Measurements from ENCODE around the gene MRFAP1.
"Not testable (repeated sequence)": the region's sequence is repeated elsewhere in the genome, so short reads cannot be mapped to it uniquely, and the experiment has no call there.

- not testable (repeated sequence) for TF ChIP-seq CTCF, POLR2A, POLR2AphosphoS5, EP300 (IDR thresholded peaks at IDR 0.05)
Observed at GRCh38 chr4:6628484-6628883, 12.0 kb upstream of the MRFAP1 start.

Measured in sigmoid colon (tissue), 4 donors.